ENCODE measurements around the gene MAGI2. TPM values are rescaled to one million over a fixed set of nuclear protein-coding genes. Genes with fewer than 3 reads are reported as not detected.

MAGI2 gene
- total RNA-seq, 1 donor from 2014 or later: 2.5 TPM

- Histone ChIP-seq H3K4me3 (ENCODE audit: low read depth, low read length) (no peak overlapping the region), H3K36me3 (ENCODE audit: control insufficient read depth, insufficient read depth, low read length) (no peaks in the 10 kb centered on the region), H3K27me3 (ENCODE audit: control insufficient read depth, insufficient read depth, low read length) (no peaks in the 10 kb centered on the region)
- TF ChIP-seq CTCF (IDR thresholded peaks at IDR 0.05; ENCODE audit: insufficient read depth, low read length, poor library complexity, severe bottlenecking): no peak
- no peak for DNase-seq (ENCODE audit: low read depth)
Observed at GRCh38 chr7:78179827-78180477, 1273.5 kb downstream of the MAGI2 start.

- DNase-seq (ENCODE audit: low read depth): no peak
- no peaks in the 10 kb centered on the region for H3K36me3 ChIP-seq (ENCODE audit: control insufficient read depth, insufficient read depth, low read length)
- no peaks in the 10 kb centered on the region for H3K27me3 ChIP-seq (ENCODE audit: control insufficient read depth, insufficient read depth, low read length)
- no peak for TF ChIP-seq CTCF (IDR thresholded peaks at IDR 0.05; ENCODE audit: insufficient read depth, low read length, poor library complexity, severe bottlenecking)
- H3K4me3 ChIP-seq (ENCODE audit: low read depth, low read length): no peak overlapping the region
Observed at GRCh38 chr7:78179211-78179610, 1274.3 kb downstream of the MAGI2 start.

DNA sequence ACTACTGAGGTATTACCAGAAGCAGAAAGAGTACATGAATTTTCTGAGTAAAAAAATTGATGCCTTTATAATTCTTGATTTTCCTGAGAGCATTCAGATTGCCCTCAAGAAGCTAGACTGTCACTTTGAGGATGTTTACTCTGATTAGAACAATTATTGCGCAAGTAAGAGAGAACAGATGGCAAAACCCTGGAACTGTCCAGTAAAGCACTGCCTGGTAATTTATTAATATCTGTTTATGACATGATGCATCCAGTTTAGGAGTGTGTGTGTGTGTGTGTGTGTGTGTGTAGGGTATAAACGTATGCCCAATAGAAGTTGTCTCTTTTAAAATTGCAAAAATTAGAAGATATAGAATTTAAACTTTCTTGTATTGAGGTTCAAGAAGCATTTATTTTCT, 1275.1 kb downstream of the MAGI2 start:
- Histone ChIP-seq H3K4me3 (ENCODE audit: low read depth, low read length) (no peak overlapping the region), H3K36me3 (ENCODE audit: control insufficient read depth, insufficient read depth, low read length) (no peaks in the 10 kb centered on the region), H3K27me3 (ENCODE audit: control insufficient read depth, insufficient read depth, low read length) (no peaks in the 10 kb centered on the region)
- no peak for DNase-seq (ENCODE audit: low read depth)
- TF ChIP-seq CTCF (IDR thresholded peaks at IDR 0.05; ENCODE audit: insufficient read depth, low read length, poor library complexity, severe bottlenecking): no peak

- no peaks in the 10 kb centered on the region for H3K27me3 ChIP-seq (ENCODE audit: control insufficient read depth, insufficient read depth, low read length)
Observed at GRCh38 chr7:78176171-78176570, 1277.3 kb downstream of the MAGI2 start.

DNA sequence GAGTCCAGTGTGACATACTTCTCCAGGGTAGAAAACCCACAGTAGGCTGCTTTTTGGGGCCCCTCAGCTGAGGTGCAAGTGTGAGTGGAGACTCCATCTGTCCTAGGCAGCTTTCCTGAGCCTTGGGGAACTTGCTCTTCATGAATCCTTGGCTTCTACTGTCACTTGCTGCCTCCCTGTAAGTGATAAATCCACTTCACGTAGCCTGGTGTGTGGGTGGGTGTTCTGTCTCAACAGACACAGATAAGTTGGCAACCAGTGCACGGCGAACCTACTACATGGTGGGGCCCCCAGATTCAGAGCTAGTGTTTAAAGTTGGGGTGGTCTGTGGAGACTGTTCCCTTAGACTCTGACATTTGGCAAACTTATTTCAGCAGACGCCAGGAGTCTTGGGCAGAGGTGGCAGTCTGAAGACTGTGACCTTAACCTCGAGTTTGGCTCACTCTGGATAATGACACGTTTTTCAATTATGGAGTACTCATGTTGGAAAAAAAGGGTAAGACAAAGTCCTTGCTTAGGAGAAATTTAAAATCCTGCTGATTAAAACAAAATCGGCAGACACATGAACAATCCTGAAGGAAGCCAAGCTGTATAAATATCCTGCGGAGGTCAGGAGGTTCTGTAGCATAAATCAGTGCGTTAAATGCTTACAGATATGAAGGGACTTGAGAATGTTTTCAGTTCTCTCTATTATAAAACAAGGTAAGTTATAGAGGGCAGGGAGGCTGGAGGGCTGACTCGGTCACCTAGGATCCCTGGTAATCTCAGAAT, 1278.0 kb downstream of the MAGI2 start:
- Histone ChIP-seq H3K4me3 (ENCODE audit: low read depth, low read length) (no peak overlapping the region), H3K27me3 (ENCODE audit: control insufficient read depth, insufficient read depth, low read length) (no peaks in the 10 kb centered on the region), H3K36me3 (ENCODE audit: control insufficient read depth, insufficient read depth, low read length) (no peaks in the 10 kb centered on the region)
- no peak for TF ChIP-seq CTCF (IDR thresholded peaks at IDR 0.05; ENCODE audit: insufficient read depth, low read length, poor library complexity, severe bottlenecking)
- no peak for DNase-seq (ENCODE audit: low read depth)

More at GRCh38 chr7:78176171-78176570, 1277.3 kb downstream of the MAGI2 start:
- DNase-seq (ENCODE audit: low read depth): no peak
- TF ChIP-seq CTCF (IDR thresholded peaks at IDR 0.05; ENCODE audit: insufficient read depth, low read length, poor library complexity, severe bottlenecking): no peak
- no peak overlapping the region for H3K4me3 ChIP-seq (ENCODE audit: low read depth, low read length)
- H3K36me3 ChIP-seq (ENCODE audit: control insufficient read depth, insufficient read depth, low read length): no peaks in the 10 kb centered on the region

All from kidney epithelial cell (primary cell).